ENCODE data around the gene TNC.

TNC gene

DNA sequence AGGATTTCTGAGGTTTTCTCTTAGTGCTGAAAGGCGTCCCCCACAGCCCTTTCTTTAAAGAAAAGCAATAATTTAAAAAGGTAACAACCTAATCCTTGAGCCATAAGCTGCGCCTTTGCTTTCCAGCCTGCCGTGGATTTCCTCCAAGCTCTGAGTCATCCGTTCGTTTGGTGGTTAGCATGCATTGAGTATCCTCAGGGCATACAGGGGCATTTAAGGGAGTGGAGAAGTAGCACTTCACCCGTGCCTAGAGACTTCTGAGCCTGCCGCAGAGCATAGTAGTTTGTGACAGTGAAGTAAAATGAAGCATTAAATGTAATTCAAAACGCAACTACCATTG is 892 bp upstream of the TNC start:
- WGBS (ENCODE audit: insufficient coverage, insufficient read length): no CpG with 5 or more reads among the region's 8 CpGs
- no peak overlapping the region for H3K27ac ChIP-seq (ENCODE audit: low read length)
- 0 out of 2 replicates have a peak, but pooled peaks cover 2% of the 10 kb centered on the region for H3K4me1 ChIP-seq (ENCODE audit: control insufficient read depth, insufficient read depth, low read length)
- no peak overlapping the region for H3K4me3 ChIP-seq (ENCODE audit: low read length)
- H3K27me3 ChIP-seq (ENCODE audit: control insufficient read depth, insufficient read depth, low read length): peaks cover 17% of the 10 kb centered on the region
- no peaks in the 10 kb centered on the region for H3K36me3 ChIP-seq (ENCODE audit: control insufficient read depth, insufficient read depth, low read length)
- no peak for DNase-seq (ENCODE audit: low read depth, low spot score)
- H3K9me3 ChIP-seq (ENCODE audit: control insufficient read depth, insufficient read depth, low read length): no peaks in the 10 kb centered on the region

DNA sequence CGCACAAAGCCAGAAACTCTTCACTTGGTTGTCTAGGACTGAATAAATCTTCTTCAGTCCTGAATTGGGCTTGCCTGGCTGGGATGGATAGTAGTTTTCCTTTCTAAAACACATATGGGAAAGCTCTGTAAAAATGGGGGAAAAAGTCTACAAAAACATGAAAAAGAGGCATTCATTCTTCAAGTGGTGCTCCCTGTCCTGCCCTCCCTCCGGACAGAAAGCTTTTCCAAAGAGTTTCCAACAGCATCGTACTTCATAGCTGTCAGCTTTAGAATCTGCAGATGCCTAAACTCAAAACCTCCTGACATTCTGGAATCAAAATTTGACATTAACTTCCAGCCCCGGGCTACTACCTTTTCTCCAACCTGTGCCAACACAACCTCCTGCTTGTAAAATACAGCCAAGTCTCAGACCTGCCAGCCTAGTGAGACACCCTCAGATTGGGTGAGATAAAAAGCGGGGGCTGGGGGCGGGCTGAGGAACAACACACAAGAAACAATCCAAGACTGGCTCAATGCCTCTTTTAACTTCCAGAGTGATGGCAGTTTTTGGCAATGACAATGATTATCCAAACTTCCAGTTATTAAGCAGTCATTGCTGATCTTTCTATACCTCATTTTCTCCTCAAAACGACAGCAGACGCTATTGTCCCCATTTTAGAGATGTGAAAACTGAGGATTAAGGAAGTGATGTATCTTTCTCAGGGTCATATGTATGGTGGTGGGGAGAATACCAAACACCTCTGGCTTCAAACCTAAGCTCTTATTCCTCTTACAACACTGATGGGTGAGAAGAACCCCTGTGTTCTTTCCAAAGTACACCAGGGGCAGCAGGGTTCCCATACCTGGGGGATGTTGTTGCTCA is 1.3 kb downstream of the TNC start:
- no peak for DNase-seq (ENCODE audit: low read depth, low spot score)
- H3K36me3 ChIP-seq (ENCODE audit: control insufficient read depth, insufficient read depth, low read length): no peaks in the 10 kb centered on the region
- H3K4me1 ChIP-seq (ENCODE audit: control insufficient read depth, insufficient read depth, low read length): 0 out of 2 replicates have a peak, but pooled peaks cover 2% of the 10 kb centered on the region
- no CpG with 5 or more reads among the region's 8 CpGs for WGBS (ENCODE audit: insufficient coverage, insufficient read length)
- H3K27ac ChIP-seq (ENCODE audit: low read length): no peak overlapping the region
- H3K4me3 ChIP-seq (ENCODE audit: low read length): no peak overlapping the region
- H3K9me3 ChIP-seq (ENCODE audit: control insufficient read depth, insufficient read depth, low read length): no peaks in the 10 kb centered on the region
- H3K27me3 ChIP-seq (ENCODE audit: control insufficient read depth, insufficient read depth, low read length): peaks cover 17% of the 10 kb centered on the region

DNA sequence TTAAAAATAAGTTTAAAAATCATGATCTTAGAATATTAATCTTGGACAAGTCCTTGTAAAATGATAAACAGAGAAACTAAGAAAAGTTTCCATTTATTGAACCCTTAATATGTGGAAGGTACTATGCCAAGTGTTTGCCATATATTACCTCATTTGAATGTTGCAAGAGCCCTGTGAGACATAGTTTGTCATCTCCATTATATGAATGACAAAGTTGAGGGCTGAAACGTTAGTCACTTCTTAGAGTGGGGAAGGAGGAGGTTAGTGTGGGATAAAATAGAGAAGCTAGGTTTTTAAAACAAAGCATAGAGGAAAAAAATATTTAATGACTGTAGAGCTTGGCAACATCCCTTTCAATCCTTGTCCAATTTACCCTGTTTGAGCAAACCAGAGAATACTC is 2.0 kb downstream of the TNC start:
- Histone ChIP-seq H3K27ac (ENCODE audit: low read length) (no peak overlapping the region), H3K4me3 (ENCODE audit: low read length) (no peak overlapping the region)
- WGBS (ENCODE audit: insufficient coverage, insufficient read length): no CpG with 5 or more reads among the region's 1 CpG

DNA sequence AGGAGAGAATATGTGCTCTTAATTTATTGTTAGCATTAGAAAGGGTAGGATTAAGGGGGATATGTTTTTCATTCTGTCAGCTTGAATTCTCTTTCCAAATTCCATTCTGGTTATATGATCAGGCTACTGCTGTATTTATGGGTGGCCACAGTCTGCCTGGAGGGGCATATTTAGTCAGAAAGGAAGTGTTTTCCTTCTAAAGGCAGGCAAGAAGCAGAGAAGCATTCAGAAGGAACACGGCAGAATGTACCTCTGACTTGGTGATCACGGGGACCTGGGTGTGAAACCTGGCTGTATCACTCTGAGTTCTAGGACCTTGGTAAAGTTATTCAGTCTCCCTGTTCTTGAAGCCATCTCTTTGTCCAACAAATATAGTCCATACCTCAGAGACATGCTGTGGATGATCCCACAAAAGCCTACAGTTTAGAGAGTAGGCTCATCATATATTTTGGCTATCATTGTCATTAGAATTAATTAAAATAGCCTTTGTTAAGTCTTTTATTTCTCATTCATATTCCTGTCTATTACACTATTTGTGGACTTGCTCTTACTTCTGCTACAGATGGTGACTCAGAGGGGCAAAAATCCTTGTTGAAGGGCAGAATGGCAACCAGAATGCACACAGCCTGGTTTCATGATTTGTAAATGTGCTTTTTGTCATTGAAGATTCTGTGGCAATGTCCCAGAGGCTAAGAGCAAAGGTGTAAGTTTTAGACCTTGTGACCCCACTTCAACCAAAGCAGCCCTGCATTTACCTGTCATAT is 2.7 kb downstream of the TNC start:
- WGBS (ENCODE audit: insufficient coverage, insufficient read length): no CpG with 5 or more reads among the region's 2 CpGs
- H3K4me3 ChIP-seq (ENCODE audit: low read length): no peak overlapping the region
- H3K36me3 ChIP-seq (ENCODE audit: control insufficient read depth, insufficient read depth, low read length): no peaks in the 10 kb centered on the region
- no peak for DNase-seq (ENCODE audit: low read depth, low spot score)
- no peaks in the 10 kb centered on the region for H3K9me3 ChIP-seq (ENCODE audit: control insufficient read depth, insufficient read depth, low read length)
- no peak overlapping the region for H3K27ac ChIP-seq (ENCODE audit: low read length)
- H3K27me3 ChIP-seq (ENCODE audit: control insufficient read depth, insufficient read depth, low read length): peaks cover 15% of the 10 kb centered on the region
- H3K4me1 ChIP-seq (ENCODE audit: control insufficient read depth, insufficient read depth, low read length): 0 out of 2 replicates have a peak, but pooled peaks cover 2% of the 10 kb centered on the region

More for the DNA sequence above, 2.0 kb downstream of the TNC start:
- peaks cover 17% of the 10 kb centered on the region for H3K27me3 ChIP-seq (ENCODE audit: control insufficient read depth, insufficient read depth, low read length)
- no peak for DNase-seq (ENCODE audit: low read depth, low spot score)
- H3K4me1 ChIP-seq (ENCODE audit: control insufficient read depth, insufficient read depth, low read length): 0 out of 2 replicates have a peak, but pooled peaks cover 2% of the 10 kb centered on the region
- no peaks in the 10 kb centered on the region for H3K36me3 ChIP-seq (ENCODE audit: control insufficient read depth, insufficient read depth, low read length)
- no peaks in the 10 kb centered on the region for H3K9me3 ChIP-seq (ENCODE audit: control insufficient read depth, insufficient read depth, low read length)

DNA sequence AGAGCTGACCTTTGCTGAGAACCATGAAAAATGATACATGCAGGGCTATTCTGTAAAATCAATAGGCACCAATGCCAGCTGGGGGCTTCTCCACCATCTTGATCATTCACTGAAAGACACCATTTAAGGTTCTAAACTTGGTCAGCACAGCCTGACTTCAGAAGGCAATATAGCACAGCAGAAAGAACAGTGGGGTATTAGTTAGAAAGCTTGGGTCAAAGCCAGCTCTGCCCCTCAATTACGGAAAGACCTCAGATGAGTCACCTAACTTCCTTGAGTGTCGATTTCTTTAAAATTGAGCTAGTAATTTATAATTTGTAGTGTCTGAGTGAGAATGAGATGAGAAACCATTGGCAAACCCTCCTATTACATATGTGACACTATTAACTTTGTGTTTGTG is 3.4 kb downstream of the TNC start:
- H3K4me3 ChIP-seq (ENCODE audit: low read length): no peak overlapping the region
- DNase-seq (ENCODE audit: low read depth, low spot score): no peak
- no peaks in the 10 kb centered on the region for H3K36me3 ChIP-seq (ENCODE audit: control insufficient read depth, insufficient read depth, low read length)
- WGBS (ENCODE audit: insufficient coverage, insufficient read length): no CpG with 5 or more reads among the region's 2 CpGs
- 0 out of 2 replicates have a peak, but pooled peaks cover 2% of the 10 kb centered on the region for H3K4me1 ChIP-seq (ENCODE audit: control insufficient read depth, insufficient read depth, low read length)
- no peak overlapping the region for H3K27ac ChIP-seq (ENCODE audit: low read length)
- no peaks in the 10 kb centered on the region for H3K9me3 ChIP-seq (ENCODE audit: control insufficient read depth, insufficient read depth, low read length)
- H3K27me3 ChIP-seq (ENCODE audit: control insufficient read depth, insufficient read depth, low read length): peaks cover 13% of the 10 kb centered on the region

DNA sequence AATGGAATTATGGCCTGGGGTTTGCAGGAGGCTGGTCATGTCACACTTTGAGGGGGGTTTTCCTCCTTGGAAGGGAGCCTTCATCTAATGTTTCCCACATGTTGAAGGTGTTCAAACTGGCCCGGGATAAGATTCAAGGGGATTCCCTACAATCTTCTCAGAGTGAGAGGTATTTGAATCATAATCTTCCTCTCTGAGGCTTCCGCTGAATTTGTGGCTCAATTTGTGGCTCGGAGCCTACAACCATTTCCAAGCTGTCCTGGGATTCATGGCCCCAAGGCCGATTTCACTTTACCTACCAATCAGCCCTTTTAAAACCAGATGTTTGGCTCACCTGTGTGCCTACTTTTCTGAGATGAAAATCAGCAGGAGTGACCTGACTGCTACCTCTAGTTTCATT is 3.9 kb downstream of the TNC start:
- Histone ChIP-seq H3K9me3 (ENCODE audit: control insufficient read depth, insufficient read depth, low read length) (no peaks in the 10 kb centered on the region), H3K27ac (ENCODE audit: low read length) (no peak overlapping the region), H3K27me3 (ENCODE audit: control insufficient read depth, insufficient read depth, low read length) (peaks cover 13% of the 10 kb centered on the region), H3K4me1 (ENCODE audit: control insufficient read depth, insufficient read depth, low read length) (0 out of 2 replicates have a peak, but pooled peaks cover 2% of the 10 kb centered on the region), H3K36me3 (ENCODE audit: control insufficient read depth, insufficient read depth, low read length) (no peaks in the 10 kb centered on the region), H3K4me3 (ENCODE audit: low read length) (no peak overlapping the region)
- no CpG with 5 or more reads among the region's 4 CpGs for WGBS (ENCODE audit: insufficient coverage, insufficient read length)
- DNase-seq (ENCODE audit: low read depth, low spot score): no peak

DNA sequence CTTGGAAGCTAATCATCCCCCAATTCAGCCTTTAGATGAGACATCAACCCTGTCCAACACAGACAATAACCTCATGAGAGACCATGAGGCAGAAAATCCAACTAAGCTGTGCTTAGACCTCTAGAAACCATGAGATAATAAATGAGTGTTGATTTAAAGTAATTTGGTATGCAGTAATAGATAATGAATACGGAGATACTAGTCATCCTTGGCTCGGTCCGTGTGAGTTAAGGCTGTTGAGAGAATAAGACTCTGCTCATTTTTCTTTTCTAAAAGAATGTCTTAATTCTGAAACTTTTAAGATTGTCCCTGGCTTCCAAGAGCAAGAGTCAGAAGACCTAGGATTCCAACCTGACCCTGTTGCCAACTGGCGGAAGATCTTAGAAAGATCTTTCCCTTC is 6.1 kb downstream of the TNC start:
- H3K36me3 ChIP-seq (ENCODE audit: control insufficient read depth, insufficient read depth, low read length): no peaks in the 10 kb centered on the region
- H3K4me3 ChIP-seq (ENCODE audit: low read length): no peak overlapping the region
- no peak overlapping the region for H3K27ac ChIP-seq (ENCODE audit: low read length)
- peaks cover 7% of the 10 kb centered on the region; the same call in 1 of the 2 replicates for H3K27me3 ChIP-seq (ENCODE audit: control insufficient read depth, insufficient read depth, low read length)
- no peaks in the 10 kb centered on the region for H3K4me1 ChIP-seq (ENCODE audit: control insufficient read depth, insufficient read depth, low read length)
- 100% methylated on average over 3 of the region's 4 CpGs for WGBS (ENCODE audit: insufficient coverage, insufficient read length)
- no peaks in the 10 kb centered on the region for H3K9me3 ChIP-seq (ENCODE audit: control insufficient read depth, insufficient read depth, low read length)
- DNase-seq (ENCODE audit: low read depth, low spot score): no peak

DNA sequence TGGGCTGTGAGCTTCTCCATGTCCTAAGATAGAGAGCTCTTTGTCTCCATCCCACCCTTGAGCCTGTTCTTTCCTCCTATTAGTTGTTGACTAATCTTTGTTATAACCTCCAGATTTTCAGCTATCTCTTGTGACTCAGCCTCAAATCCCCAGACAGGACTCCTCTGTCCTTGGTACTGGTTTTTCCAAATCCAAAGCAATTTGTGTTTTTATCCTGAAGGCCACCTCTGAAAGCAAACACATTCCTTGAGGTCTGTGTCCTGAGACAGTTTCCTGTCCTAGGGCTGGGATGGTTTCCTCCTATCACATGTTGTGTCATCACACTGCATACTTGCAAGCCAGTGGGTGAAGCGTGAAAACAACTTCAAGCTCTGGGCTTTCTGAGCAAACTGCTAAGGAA is 8.5 kb downstream of the TNC start:
- no peak overlapping the region for H3K4me3 ChIP-seq (ENCODE audit: low read length)
- H3K4me1 ChIP-seq (ENCODE audit: control insufficient read depth, insufficient read depth, low read length): no peaks in the 10 kb centered on the region
- DNase-seq (ENCODE audit: low read depth, low spot score): no peak
- no peaks in the 10 kb centered on the region for H3K9me3 ChIP-seq (ENCODE audit: control insufficient read depth, insufficient read depth, low read length)
- no CpG with 5 or more reads among the region's 1 CpG for WGBS (ENCODE audit: insufficient coverage, insufficient read length)
- no peak overlapping the region for H3K27ac ChIP-seq (ENCODE audit: low read length)
- no peaks in the 10 kb centered on the region for H3K27me3 ChIP-seq (ENCODE audit: control insufficient read depth, insufficient read depth, low read length)
- no peaks in the 10 kb centered on the region for H3K36me3 ChIP-seq (ENCODE audit: control insufficient read depth, insufficient read depth, low read length)

DNA sequence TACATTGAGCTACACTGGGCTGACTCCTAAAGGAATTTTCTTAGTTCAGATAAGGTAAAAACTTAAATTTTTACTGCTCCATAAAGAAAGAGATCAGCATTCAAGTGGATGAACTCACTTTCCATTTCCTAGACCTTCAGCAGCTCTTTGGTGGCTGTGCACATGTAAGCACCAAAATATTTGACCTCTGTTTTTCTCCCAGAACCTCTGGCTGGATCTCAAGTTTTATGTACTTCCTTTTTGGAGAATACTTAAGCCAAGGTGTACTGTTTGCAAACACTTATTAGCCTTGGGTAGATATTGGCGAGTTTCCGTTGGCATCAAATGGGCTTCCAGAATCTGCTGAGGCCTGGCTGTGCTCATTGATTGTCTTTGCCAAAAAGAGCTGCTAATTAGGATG is 10.3 kb downstream of the TNC start:
- H3K27me3 ChIP-seq (ENCODE audit: control insufficient read depth, insufficient read depth, low read length): no peaks in the 10 kb centered on the region
- WGBS (ENCODE audit: insufficient coverage, insufficient read length): no CpG with 5 or more reads among the region's 2 CpGs
- H3K4me1 ChIP-seq (ENCODE audit: control insufficient read depth, insufficient read depth, low read length): no peaks in the 10 kb centered on the region
- no peaks in the 10 kb centered on the region for H3K36me3 ChIP-seq (ENCODE audit: control insufficient read depth, insufficient read depth, low read length)
- H3K4me3 ChIP-seq (ENCODE audit: low read length): no peak overlapping the region
- no peak for DNase-seq (ENCODE audit: low read depth, low spot score)
- no peak overlapping the region for H3K27ac ChIP-seq (ENCODE audit: low read length)
- no peaks in the 10 kb centered on the region for H3K9me3 ChIP-seq (ENCODE audit: control insufficient read depth, insufficient read depth, low read length)

DNA sequence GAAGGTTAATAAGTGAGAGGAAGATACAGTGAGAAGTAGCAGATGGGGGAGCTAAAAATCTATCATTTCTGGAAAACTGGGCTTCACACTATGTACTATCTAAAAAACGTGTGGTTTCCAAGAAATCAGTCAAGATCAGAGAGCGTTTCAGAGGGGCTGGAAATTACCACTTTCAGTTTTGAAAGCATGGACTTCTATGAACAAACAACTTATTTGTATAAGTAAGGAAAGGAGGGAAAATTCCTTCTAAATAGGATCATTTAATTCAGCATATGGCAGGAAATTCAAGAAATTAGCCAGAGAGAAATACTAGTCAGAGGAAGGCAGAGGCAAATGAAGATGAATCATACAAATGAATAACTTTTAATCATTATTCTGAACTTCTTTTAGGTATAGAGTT is 11.3 kb downstream of the TNC start:
- no peaks in the 10 kb centered on the region for H3K27me3 ChIP-seq (ENCODE audit: control insufficient read depth, insufficient read depth, low read length)
- H3K4me3 ChIP-seq (ENCODE audit: low read length): no peak overlapping the region
- no peaks in the 10 kb centered on the region for H3K36me3 ChIP-seq (ENCODE audit: control insufficient read depth, insufficient read depth, low read length)
- H3K27ac ChIP-seq (ENCODE audit: low read length): no peak overlapping the region
- H3K9me3 ChIP-seq (ENCODE audit: control insufficient read depth, insufficient read depth, low read length): no peaks in the 10 kb centered on the region
- DNase-seq (ENCODE audit: low read depth, low spot score): no peak
- H3K4me1 ChIP-seq (ENCODE audit: control insufficient read depth, insufficient read depth, low read length): no peaks in the 10 kb centered on the region
- WGBS (ENCODE audit: insufficient coverage, insufficient read length): no CpG with 5 or more reads among the region's 2 CpGs

All from iPS DF 6.9 (cell line).